ENCODE data around the gene CDC42BPA. TPM values are rescaled to one million over a fixed set of nuclear protein-coding genes. Genes with fewer than 3 reads are reported as not detected.
A peak's percentile ranks its signal among the peaks of the same experiment; 100 is the strongest.

Gene CDC42BPA
- total RNA-seq, 1 experiment from 2014 or later = 48.6 TPM

DNA sequence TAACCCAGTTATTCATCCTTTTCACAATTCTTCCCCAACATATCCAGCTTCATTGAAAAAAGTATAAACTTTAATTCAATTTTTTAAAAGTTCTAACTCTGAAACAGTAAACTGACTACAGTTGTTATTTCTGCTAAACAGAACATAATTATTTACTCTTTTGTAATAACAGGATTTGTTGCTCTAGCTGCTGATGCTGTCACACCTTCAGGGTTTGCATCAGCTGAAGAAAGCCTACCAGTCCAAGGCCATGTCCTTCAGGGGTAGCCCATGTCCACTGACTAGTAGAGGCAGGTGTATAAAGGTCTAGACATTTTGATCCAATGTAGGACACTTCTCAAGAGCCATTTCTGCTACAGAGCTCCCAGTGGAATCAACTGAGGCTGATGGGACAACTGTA lies 107.7 kb downstream of the CDC42BPA start:
- no TSS peak for BruUV-seq (replicated peaks)

DNA sequence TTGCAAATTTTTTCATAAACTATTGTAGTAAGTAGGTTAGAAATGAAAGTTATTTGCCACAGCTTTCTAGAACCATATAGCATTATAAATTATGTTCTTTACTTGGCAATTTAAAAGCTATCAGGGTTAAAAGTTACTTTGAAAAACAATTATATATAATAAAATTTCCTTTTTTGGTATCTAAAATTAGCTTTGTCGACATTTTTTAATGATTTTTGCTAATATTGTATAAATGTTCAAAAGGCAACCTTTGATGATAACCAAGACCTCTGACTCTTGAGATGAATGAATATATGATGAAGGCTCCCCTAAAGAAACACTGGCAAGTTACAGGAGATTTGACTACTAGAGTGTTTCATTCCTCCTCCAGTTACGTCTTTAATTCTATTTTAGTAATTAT lies 121.2 kb downstream of the CDC42BPA start:
- intact Hi-C loops (cut with micrococcal nuclease; ENCODE audit: unreplicated experiment) = no loop called here
- H3K27me3 Mint-ChIP-seq (ENCODE audit: unreplicated experiment) = no peaks in the 10 kb centered on the region
- no peak for DNase-seq
- H3K27ac Mint-ChIP-seq (ENCODE audit: unreplicated experiment) = no peak overlapping the region
- no TSS peak for BruUV-seq (replicated peaks)
- H3K4me3 Mint-ChIP-seq (ENCODE audit: low read depth, unreplicated experiment) = no peak overlapping the region
- peaks cover 4% of the 10 kb centered on the region for H3K36me3 Mint-ChIP-seq (ENCODE audit: insufficient read depth, unreplicated experiment)
- H3K4me1 Mint-ChIP-seq (ENCODE audit: low read depth, unreplicated experiment) = peaks cover 17% of the 10 kb centered on the region
- H3K9me3 Mint-ChIP-seq (ENCODE audit: low read depth, unreplicated experiment) = no peaks in the 10 kb centered on the region
- CTCF ChIA-PET = no interaction called here
- TF ChIP-seq, protein P1, sequence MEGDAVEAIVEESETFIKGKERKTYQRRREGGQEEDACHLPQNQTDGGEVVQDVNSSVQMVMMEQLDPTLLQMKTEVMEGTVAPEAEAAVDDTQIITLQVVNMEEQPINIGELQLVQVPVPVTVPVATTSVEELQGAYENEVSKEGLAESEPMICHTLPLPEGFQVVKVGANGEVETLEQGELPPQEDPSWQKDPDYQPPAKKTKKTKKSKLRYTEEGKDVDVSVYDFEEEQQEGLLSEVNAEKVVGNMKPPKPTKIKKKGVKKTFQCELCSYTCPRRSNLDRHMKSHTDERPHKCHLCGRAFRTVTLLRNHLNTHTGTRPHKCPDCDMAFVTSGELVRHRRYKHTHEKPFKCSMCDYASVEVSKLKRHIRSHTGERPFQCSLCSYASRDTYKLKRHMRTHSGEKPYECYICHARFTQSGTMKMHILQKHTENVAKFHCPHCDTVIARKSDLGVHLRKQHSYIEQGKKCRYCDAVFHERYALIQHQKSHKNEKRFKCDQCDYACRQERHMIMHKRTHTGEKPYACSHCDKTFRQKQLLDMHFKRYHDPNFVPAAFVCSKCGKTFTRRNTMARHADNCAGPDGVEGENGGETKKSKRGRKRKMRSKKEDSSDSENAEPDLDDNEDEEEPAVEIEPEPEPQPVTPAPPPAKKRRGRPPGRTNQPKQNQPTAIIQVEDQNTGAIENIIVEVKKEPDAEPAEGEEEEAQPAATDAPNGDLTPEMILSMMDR (IDR thresholded peaks at IDR 0.05; ENCODE audit: unreplicated experiment) = no peak

More for the DNA sequence above, 107.7 kb downstream of the CDC42BPA start:
- no peak for DNase-seq
- Mint-ChIP-seq H3K4me3 (ENCODE audit: low read depth, unreplicated experiment) (no peak overlapping the region), H3K27ac (ENCODE audit: unreplicated experiment) (no peak overlapping the region), H3K36me3 (ENCODE audit: insufficient read depth, unreplicated experiment) (no peaks in the 10 kb centered on the region), H3K4me1 (ENCODE audit: low read depth, unreplicated experiment) (peaks cover 9% of the 10 kb centered on the region), H3K27me3 (ENCODE audit: unreplicated experiment) (no peaks in the 10 kb centered on the region), H3K9me3 (ENCODE audit: low read depth, unreplicated experiment) (no peaks in the 10 kb centered on the region)
- intact Hi-C loops (cut with micrococcal nuclease; ENCODE audit: unreplicated experiment) = no loop called here
- TF ChIP-seq, protein P1 (IDR thresholded peaks at IDR 0.05; ENCODE audit: unreplicated experiment) = no peak
- CTCF ChIA-PET = interaction anchor here (0.6 kb wide), 1 partner anchor 9 kb away, joined by 3 read pairs; no protein-coding TSS in a partner anchor

DNA sequence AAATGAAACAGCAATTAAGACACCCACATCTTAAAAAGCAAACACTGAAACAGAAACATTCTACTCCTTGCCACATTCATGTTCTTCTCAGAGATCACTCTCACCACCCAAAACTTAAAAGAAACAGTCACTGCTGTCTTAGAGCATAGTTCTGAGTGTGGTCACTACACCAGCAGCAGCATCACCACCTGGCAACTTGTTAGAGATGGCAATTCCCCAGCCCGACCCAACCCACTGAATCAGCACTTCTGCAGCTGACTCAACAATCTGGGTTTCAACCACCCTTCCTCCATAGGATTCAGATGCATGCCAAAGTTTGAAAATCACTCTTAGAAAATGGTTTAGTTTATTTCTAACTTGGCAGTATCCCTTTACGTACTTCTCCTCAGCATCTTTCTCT lies 126.1 kb downstream of the CDC42BPA start:
- BruUV-seq (replicated peaks) = no TSS peak
- H3K4me1 Mint-ChIP-seq (ENCODE audit: low read depth, unreplicated experiment) = no peaks in the 10 kb centered on the region
- H3K9me3 Mint-ChIP-seq (ENCODE audit: low read depth, unreplicated experiment) = no peaks in the 10 kb centered on the region
- DNase-seq = no peak
- intact Hi-C loops (cut with micrococcal nuclease; ENCODE audit: unreplicated experiment) = no loop called here
- H3K27me3 Mint-ChIP-seq (ENCODE audit: unreplicated experiment) = no peaks in the 10 kb centered on the region
- H3K4me3 Mint-ChIP-seq (ENCODE audit: low read depth, unreplicated experiment) = no peak overlapping the region
- peaks cover 4% of the 10 kb centered on the region for H3K36me3 Mint-ChIP-seq (ENCODE audit: insufficient read depth, unreplicated experiment)
- TF ChIP-seq, protein P1 (IDR thresholded peaks at IDR 0.05; ENCODE audit: unreplicated experiment) = no peak
- CTCF ChIA-PET = no interaction called here
- peak overlapping the region; percentile 19 for H3K27ac Mint-ChIP-seq (ENCODE audit: unreplicated experiment)

DNA sequence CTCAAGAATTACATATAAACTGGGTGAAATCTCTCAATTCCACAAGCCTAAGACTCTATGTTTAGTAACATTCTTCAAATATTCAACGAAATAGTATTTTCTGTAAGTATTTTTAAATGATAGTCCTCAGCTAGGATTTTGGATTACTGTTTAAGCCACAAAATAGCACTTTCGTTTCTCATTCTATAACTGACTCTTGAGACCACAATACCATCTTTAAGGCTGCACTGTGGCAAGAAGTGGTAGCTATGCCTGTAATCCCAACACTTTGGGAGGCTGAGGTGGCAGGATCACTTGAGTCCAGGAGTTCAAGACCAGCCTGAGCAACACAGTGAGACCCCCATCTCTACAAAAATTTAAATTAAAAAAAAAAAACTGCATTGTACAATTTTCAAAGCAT lies 126.7 kb downstream of the CDC42BPA start:
- BruUV-seq (replicated peaks) = no TSS peak
- no peak for DNase-seq
- TF ChIP-seq, protein P1 (IDR thresholded peaks at IDR 0.05; ENCODE audit: unreplicated experiment) = no peak
- CTCF ChIA-PET = interaction anchor here (0.6 kb wide), 2 partner anchors 28 to 1095 kb away, joined by 3 to 6 read pairs; no protein-coding TSS in a partner anchor
- H3K27me3 Mint-ChIP-seq (ENCODE audit: unreplicated experiment) = no peaks in the 10 kb centered on the region
- intact Hi-C loops (cut with micrococcal nuclease; ENCODE audit: unreplicated experiment) = no loop called here
- H3K4me3 Mint-ChIP-seq (ENCODE audit: low read depth, unreplicated experiment) = no peak overlapping the region
- H3K4me1 Mint-ChIP-seq (ENCODE audit: low read depth, unreplicated experiment) = no peaks in the 10 kb centered on the region
- H3K27ac Mint-ChIP-seq (ENCODE audit: unreplicated experiment) = peak overlapping the region; percentile 19
- H3K9me3 Mint-ChIP-seq (ENCODE audit: low read depth, unreplicated experiment) = no peaks in the 10 kb centered on the region
- peaks cover 4% of the 10 kb centered on the region for H3K36me3 Mint-ChIP-seq (ENCODE audit: insufficient read depth, unreplicated experiment)

Data from Calu3 (cell line).